GM23338 (cell line): ENCODE measurements around the gene RAP1GAP2. TPM values are rescaled to one million over a fixed set of nuclear protein-coding genes. Genes with fewer than 3 reads are reported as not detected.
A peak's percentile ranks its signal among the peaks of the same experiment; 100 is the strongest.

Experiments
- ATAC-seq: fragments of 200-7000 bp; cut with Tn5 transposase; 3 replicates; pipeline ENCODE4 v1.9.1; 2020
- DNase-seq: peaks from one replicate; pipeline ENCODE4 v3.0.0-alpha.2; 2015; ENCODE audit warnings: low spot score
- H2AFZ ChIP-seq: fragments of 200-600 bp; sonication (generic); 2 replicates; pipeline ENCODE4 v1.8.0; 2016; ENCODE audit warnings: antibody characterized with exemption, mild to moderate bottlenecking, moderate library complexity
- H3F3A ChIP-seq: fragments of 200-600 bp; sonication (generic); replicated peaks from 2 replicates; pipeline ENCODE4 v1.8.0; 2017; ENCODE audit warnings: antibody characterized with exemption, mixed run types, low read depth
- H3K27ac ChIP-seq: fragments of 200-600 bp; sonication (generic); 2 replicates; pipeline ENCODE4 v1.6.1; 2016; ENCODE audit warnings: low read depth
- H3K27me3 ChIP-seq: fragments of 200-600 bp; sonication (generic); 2 replicates; pipeline ENCODE4 v1.8.0; 2016; ENCODE audit warnings: mild to moderate bottlenecking, mixed run types, moderate library complexity; ENCODE audit not compliant: insufficient read depth
- H3K36me3 ChIP-seq: fragments of 200-600 bp; sonication (generic); 2 replicates; pipeline ENCODE4 v1.8.0; 2016; ENCODE audit warnings: mild to moderate bottlenecking; ENCODE audit not compliant: insufficient read depth
- H3K4me1 ChIP-seq: fragments of 200-600 bp; sonication (generic); 2 replicates; pipeline ENCODE4 v1.8.0; 2016; ENCODE audit warnings: mild to moderate bottlenecking, moderate library complexity; ENCODE audit not compliant: insufficient read depth
- H3K4me2 ChIP-seq: fragments of 200-600 bp; sonication (generic); 2 replicates; pipeline ENCODE4 v1.7.1; 2017; ENCODE audit warnings: mixed run types
- H3K4me3 ChIP-seq: fragments of 200-600 bp; sonication (generic); 2 replicates; pipeline ENCODE4 v1.6.1; 2016; ENCODE audit warnings: mixed run types
- H3K79me2 ChIP-seq: fragments of 200-600 bp; sonication (generic); replicated peaks from 2 replicates; pipeline ENCODE4 v1.8.0; 2017; ENCODE audit warnings: mild to moderate bottlenecking; ENCODE audit not compliant: insufficient read depth
- H3K9me2 ChIP-seq: fragments of 200-600 bp; sonication (generic); 2 replicates; pipeline ENCODE4 v1.8.0; 2017; ENCODE audit not compliant: insufficient read depth
- H4K20me1 ChIP-seq: fragments of 200-600 bp; sonication (generic); replicated peaks from 2 replicates; pipeline ENCODE4 v1.8.0; 2017; ENCODE audit warnings: mild to moderate bottlenecking; ENCODE audit not compliant: insufficient read depth
- H3K27ac Mint-ChIP-seq: 2 replicates; pipeline ENCODE4 v1.8.0; 2020; ENCODE audit warnings: inconsistent platforms, mild to moderate bottlenecking, moderate library complexity, mixed read lengths
- H3K27me3 Mint-ChIP-seq: 3 replicates; pipeline ENCODE4 v1.8.0; 2022; ENCODE audit warnings: low read depth, mild to moderate bottlenecking, moderate library complexity, mixed read lengths, inconsistent platforms; ENCODE audit not compliant: insufficient read depth, poor library complexity
- H3K36me3 Mint-ChIP-seq: 3 replicates; pipeline ENCODE4 v1.8.0; 2021; ENCODE audit warnings: low read depth, mild to moderate bottlenecking, inconsistent platforms, moderate library complexity, mixed read lengths
- H3K4me1 Mint-ChIP-seq: 3 replicates; pipeline ENCODE4 v1.8.0; 2020; ENCODE audit warnings: mild to moderate bottlenecking, inconsistent platforms, mixed read lengths
- H3K4me3 Mint-ChIP-seq: 3 replicates; pipeline ENCODE4 v1.8.0; 2021; ENCODE audit warnings: moderate library complexity, mild to moderate bottlenecking, inconsistent platforms, mixed read lengths
- H3K9me3 Mint-ChIP-seq: 3 replicates; pipeline ENCODE4 v1.8.0; 2020; ENCODE audit warnings: moderate library complexity, mild to moderate bottlenecking, inconsistent platforms, mixed read lengths
- POLR2AphosphoS5 ChIP-seq: IDR thresholded peaks from 2 replicates; pipeline ENCODE4 v1.6.1; 2016; ENCODE audit warnings: antibody characterized with exemption, low read depth
- ZNF331 ChIP-seq: fragments of 250-450 bp; sonication (Bioruptor Pico); IDR thresholded peaks from 2 replicates; pipeline ENCODE4 v1.5.0; 2020; ENCODE audit warnings: low read depth, mild to moderate bottlenecking, moderate library complexity
- polyA plus RNA-seq: library from polyadenylated mRNA; unstranded; fragments of >200 nt; fragmentation: Nextera tagmentation; extraction: Ambion mirVana; gene quantifications from 2 replicates; pipeline ENCODE4 v1.2.1, GENCODE V29; 2016
- total RNA-seq: library from RNA; depleted of rRNA; stranded (reverse); fragments of >200 nt; shearing (Covaris generic); gene quantifications from 2 replicates; pipeline ENCODE4 v1.2.3, GENCODE V29; 2014
- TF ChIP-seq, protein P1 (sequence below): IDR thresholded peaks from 2 replicates; pipeline ENCODE4 v1.6.1; 2016; ENCODE audit warnings: antibody characterized with exemption
- TF ChIP-seq, protein P2 (sequence below): IDR thresholded peaks from one replicate; pipeline ENCODE4 v1.6.1; 2018; ENCODE audit warnings: antibody characterized with exemption; ENCODE audit not compliant: unreplicated experiment
- TF ChIP-seq, protein P3 (sequence below), 2 experiments: fragments of 200-600 bp in 1 of 2; sonication (generic) in 1 of 2; conservative IDR thresholded peaks; 2 replicates each; pipeline versions ENCODE4 v1.5.1 to v1.6.1; 2016 to 2017; ENCODE audit warnings: antibody characterized with exemption in 2 of 2, low read depth in 2 of 2, mild to moderate bottlenecking in 2 of 2, moderate library complexity in 1 of 2

The RAP1GAP2 gene
- total and polyA plus RNA-seq, 2 experiments from 2014 or later, result 17.8 to 46.1 TPM

DNA sequence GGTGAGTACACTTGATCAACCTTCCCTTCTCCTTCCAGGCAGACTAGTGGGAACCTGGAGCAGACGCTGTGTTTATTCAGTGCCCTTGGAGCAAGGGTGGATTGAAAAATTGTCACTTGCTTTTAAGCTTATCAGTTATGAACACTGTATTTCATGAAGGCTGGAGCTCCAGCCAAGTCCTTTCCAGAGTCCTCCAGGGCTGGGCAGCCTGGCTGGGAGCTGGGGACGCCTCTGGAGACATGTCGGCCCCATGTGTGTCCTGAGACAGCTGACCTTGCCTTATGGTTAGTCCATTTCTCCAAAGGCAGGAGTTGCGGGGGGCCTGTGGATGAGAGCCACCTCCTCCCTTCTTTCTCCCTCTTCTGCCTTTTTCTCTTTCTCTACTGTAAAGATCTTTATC, 67.0 kb downstream of the RAP1GAP2 start:
- H3K27ac Mint-ChIP-seq, result no peak overlapping the region
- peaks cover 98% of the 10 kb centered on the region for H3K79me2 ChIP-seq
- ATAC-seq, result no peak

DNA sequence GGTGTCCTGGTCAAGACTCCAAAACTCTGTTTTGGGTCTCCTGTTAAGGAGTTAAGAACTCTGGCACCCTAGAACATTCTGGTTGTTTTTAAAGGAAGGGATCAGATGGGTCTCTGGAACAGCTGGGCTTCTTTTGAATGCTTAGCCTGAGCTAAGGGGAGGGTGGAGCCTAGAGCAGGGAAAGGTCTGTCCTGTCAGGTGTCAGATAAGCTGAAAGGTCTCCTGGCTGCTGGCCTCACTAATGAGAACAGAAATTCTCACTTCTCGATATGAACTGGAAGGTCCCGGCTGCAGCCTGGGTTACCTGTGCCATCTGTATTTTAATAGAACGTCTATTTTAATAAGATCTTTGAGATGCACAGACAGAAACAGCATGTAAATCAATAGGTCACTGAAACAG, 69.0 kb downstream of the RAP1GAP2 start:
- no peak overlapping the region for H3K4me3 ChIP-seq
- peaks cover 8% of the 10 kb centered on the region for H3K27me3 Mint-ChIP-seq
- no peak overlapping the region for H3K4me3 Mint-ChIP-seq
- TF ChIP-seq, protein P1, sequence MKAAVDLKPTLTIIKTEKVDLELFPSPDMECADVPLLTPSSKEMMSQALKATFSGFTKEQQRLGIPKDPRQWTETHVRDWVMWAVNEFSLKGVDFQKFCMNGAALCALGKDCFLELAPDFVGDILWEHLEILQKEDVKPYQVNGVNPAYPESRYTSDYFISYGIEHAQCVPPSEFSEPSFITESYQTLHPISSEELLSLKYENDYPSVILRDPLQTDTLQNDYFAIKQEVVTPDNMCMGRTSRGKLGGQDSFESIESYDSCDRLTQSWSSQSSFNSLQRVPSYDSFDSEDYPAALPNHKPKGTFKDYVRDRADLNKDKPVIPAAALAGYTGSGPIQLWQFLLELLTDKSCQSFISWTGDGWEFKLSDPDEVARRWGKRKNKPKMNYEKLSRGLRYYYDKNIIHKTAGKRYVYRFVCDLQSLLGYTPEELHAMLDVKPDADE, result no peak
- TF ChIP-seq ZNF331 (CRISPR knock-in tag) (no peak), POLR2AphosphoS5 (no peak)
- TF ChIP-seq, protein P2, sequence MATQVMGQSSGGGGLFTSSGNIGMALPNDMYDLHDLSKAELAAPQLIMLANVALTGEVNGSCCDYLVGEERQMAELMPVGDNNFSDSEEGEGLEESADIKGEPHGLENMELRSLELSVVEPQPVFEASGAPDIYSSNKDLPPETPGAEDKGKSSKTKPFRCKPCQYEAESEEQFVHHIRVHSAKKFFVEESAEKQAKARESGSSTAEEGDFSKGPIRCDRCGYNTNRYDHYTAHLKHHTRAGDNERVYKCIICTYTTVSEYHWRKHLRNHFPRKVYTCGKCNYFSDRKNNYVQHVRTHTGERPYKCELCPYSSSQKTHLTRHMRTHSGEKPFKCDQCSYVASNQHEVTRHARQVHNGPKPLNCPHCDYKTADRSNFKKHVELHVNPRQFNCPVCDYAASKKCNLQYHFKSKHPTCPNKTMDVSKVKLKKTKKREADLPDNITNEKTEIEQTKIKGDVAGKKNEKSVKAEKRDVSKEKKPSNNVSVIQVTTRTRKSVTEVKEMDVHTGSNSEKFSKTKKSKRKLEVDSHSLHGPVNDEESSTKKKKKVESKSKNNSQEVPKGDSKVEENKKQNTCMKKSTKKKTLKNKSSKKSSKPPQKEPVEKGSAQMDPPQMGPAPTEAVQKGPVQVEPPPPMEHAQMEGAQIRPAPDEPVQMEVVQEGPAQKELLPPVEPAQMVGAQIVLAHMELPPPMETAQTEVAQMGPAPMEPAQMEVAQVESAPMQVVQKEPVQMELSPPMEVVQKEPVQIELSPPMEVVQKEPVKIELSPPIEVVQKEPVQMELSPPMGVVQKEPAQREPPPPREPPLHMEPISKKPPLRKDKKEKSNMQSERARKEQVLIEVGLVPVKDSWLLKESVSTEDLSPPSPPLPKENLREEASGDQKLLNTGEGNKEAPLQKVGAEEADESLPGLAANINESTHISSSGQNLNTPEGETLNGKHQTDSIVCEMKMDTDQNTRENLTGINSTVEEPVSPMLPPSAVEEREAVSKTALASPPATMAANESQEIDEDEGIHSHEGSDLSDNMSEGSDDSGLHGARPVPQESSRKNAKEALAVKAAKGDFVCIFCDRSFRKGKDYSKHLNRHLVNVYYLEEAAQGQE, result no peak
- H3K36me3 ChIP-seq, result no peaks in the 10 kb centered on the region
- peaks cover 24% of the 10 kb centered on the region for H4K20me1 ChIP-seq
- H3K4me1 ChIP-seq, result peaks cover 60% of the 10 kb centered on the region
- DNase-seq (no peak), ATAC-seq (no peak)
- no peaks in the 10 kb centered on the region for H3K27me3 ChIP-seq
- H2AFZ ChIP-seq, result no peak overlapping the region
- no peaks in the 10 kb centered on the region for H3K9me2 ChIP-seq
- H3K4me1 Mint-ChIP-seq, result peaks cover 61% of the 10 kb centered on the region
- H3K27ac Mint-ChIP-seq, result no peak overlapping the region
- H3F3A ChIP-seq, result peaks cover 8% of the 10 kb centered on the region; the same call in 1 of the 2 replicates
- H3K79me2 ChIP-seq, result peaks cover 98% of the 10 kb centered on the region
- peak overlapping the region; percentile 36; the same call in 1 of the 2 replicates for H3K4me2 ChIP-seq
- no peaks in the 10 kb centered on the region for H3K9me3 Mint-ChIP-seq
- no peaks in the 10 kb centered on the region for H3K36me3 Mint-ChIP-seq
- H3K27ac ChIP-seq, result 0 out of 2 replicates have a peak overlapping the region, but pooled peaks have one; percentile 60

More for the DNA sequence above, 67.0 kb downstream of the RAP1GAP2 start:
- peaks cover 55% of the 10 kb centered on the region for H3K4me1 Mint-ChIP-seq
- peaks cover 8% of the 10 kb centered on the region; the same call in 1 of the 2 replicates for H3F3A ChIP-seq
- H2AFZ ChIP-seq, result no peak overlapping the region
- no peak overlapping the region for H3K4me3 ChIP-seq
- 0 out of 2 replicates have a peak overlapping the region, but pooled peaks have one; percentile 26 for H3K27ac ChIP-seq
- no peaks in the 10 kb centered on the region for H3K27me3 ChIP-seq
- H3K36me3 Mint-ChIP-seq, result peaks cover 6% of the 10 kb centered on the region; the same call in 2 of the 3 replicates
- H3K4me1 ChIP-seq, result peaks cover 54% of the 10 kb centered on the region
- TF ChIP-seq, protein P3, sequence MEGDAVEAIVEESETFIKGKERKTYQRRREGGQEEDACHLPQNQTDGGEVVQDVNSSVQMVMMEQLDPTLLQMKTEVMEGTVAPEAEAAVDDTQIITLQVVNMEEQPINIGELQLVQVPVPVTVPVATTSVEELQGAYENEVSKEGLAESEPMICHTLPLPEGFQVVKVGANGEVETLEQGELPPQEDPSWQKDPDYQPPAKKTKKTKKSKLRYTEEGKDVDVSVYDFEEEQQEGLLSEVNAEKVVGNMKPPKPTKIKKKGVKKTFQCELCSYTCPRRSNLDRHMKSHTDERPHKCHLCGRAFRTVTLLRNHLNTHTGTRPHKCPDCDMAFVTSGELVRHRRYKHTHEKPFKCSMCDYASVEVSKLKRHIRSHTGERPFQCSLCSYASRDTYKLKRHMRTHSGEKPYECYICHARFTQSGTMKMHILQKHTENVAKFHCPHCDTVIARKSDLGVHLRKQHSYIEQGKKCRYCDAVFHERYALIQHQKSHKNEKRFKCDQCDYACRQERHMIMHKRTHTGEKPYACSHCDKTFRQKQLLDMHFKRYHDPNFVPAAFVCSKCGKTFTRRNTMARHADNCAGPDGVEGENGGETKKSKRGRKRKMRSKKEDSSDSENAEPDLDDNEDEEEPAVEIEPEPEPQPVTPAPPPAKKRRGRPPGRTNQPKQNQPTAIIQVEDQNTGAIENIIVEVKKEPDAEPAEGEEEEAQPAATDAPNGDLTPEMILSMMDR (conservative IDR thresholded peaks at IDR 0.05; ENCODE audit: low read depth in 2 of 2), result no peak
- TF ChIP-seq, protein P1, result no peak
- DNase-seq, result no peak
- no peak overlapping the region for H3K4me2 ChIP-seq
- no peaks in the 10 kb centered on the region for H3K9me2 ChIP-seq
- peaks cover 8% of the 10 kb centered on the region for H3K27me3 Mint-ChIP-seq
- peaks cover 29% of the 10 kb centered on the region for H4K20me1 ChIP-seq
- no peaks in the 10 kb centered on the region for H3K36me3 ChIP-seq
- no peak overlapping the region for H3K4me3 Mint-ChIP-seq
- H3K9me3 Mint-ChIP-seq, result peaks cover 4% of the 10 kb centered on the region; the same call in 1 of the 3 replicates
